Transverse colon (tissue), 4 donors: ENCODE measurements around the gene HORMAD2. TPM values are rescaled to one million over a fixed set of nuclear protein-coding genes. Genes with fewer than 3 reads are reported as not detected.

Source experiments
- DNase-seq: peaks from one replicate; pipeline ENCODE4 v3.0.0-alpha.2; 2019
- H3K27ac ChIP-seq, 4 donors: fragments of 200-600 bp; sonication (generic); 2 replicates each; pipeline ENCODE4 v1.5.1; 2016 to 2018; ENCODE audit warnings: inconsistent platforms in 4 of 4
- H3K27me3 ChIP-seq: fragments of 200-600 bp; sonication (generic); 2 replicates; pipeline ENCODE4 v1.5.1; 2017; ENCODE audit warnings: inconsistent platforms
- H3K36me3 ChIP-seq, 4 donors: fragments of 200-600 bp; sonication (generic); 2 replicates each; pipeline ENCODE4 v1.5.1; 2017 to 2019; ENCODE audit warnings: inconsistent platforms in 4 of 4
- H3K4me1 ChIP-seq, 4 donors: fragments of 200-600 bp; sonication (generic); 2 replicates each; pipeline ENCODE4 v1.5.1; 2017 to 2020; ENCODE audit warnings: inconsistent platforms in 4 of 4
- H3K4me3 ChIP-seq, 4 donors: fragments of 200-600 bp; sonication (generic); 1 replicate in 1 of 4; 2 replicates in 3 of 4; pipeline versions ENCODE4 v1.5.1 to v1.6.1; 2017 to 2019; ENCODE audit warnings: inconsistent platforms in 4 of 4
- H3K9me3 ChIP-seq, 2 donors: fragments of 200-600 bp; sonication (generic); 2 replicates each; pipeline ENCODE4 v1.5.1; 2017 to 2019; ENCODE audit warnings: inconsistent platforms in 2 of 2
- EP300 ChIP-seq: sonication (generic); formaldehyde crosslinking; IDR thresholded peaks from one replicate; pipeline ENCODE4 v1.6.1; 2017; ENCODE audit warnings: antibody characterized with exemption, low read depth
- POLR2A ChIP-seq: fragments of 450-650 bp; IDR thresholded peaks from one replicate; pipeline ENCODE4 v1.6.1; 2016; ENCODE audit warnings: antibody characterized with exemption, mild to moderate bottlenecking, moderate library complexity
- POLR2AphosphoS5 ChIP-seq, 3 donors: sonication (generic); formaldehyde crosslinking; IDR thresholded peaks; one replicate each; pipeline ENCODE4 v1.6.1; 2016; ENCODE audit warnings: antibody characterized with exemption in 3 of 3
- WGBS, 2 donors: methylation state at CpG; one replicate each; pipeline ENCODE4 v1.1.5; 2018; ENCODE audit warnings: low coverage in 1 of 2; 5-methylcytosine and 5-hydroxymethylcytosine counted together
- in situ Hi-C, 4 donors: fragments of 200-750 bp; cut with MboI; loops; one replicate each; pipeline versions ENCODE4 v1.15.0 to v1.15.1; 2017; ENCODE audit warnings: low sequenced_read_pairs in 3 of 4, low pct_ligation_motif_present in 1 of 4, low pct_unique_long_range_greater_than_20kb in 1 of 4
- intact Hi-C: fragments of 100-400 bp; cut with DNase I; formaldehyde crosslinking; loops from one replicate; pipeline ENCODE4 v1.15.1; 2023; ENCODE audit warnings: low total_unique reads
- total RNA-seq, 4 donors: library from RNA; depleted of rRNA; stranded (reverse); fragments of >200 nt; gene quantifications; one replicate each; pipeline ENCODE4 v1.1.0, GENCODE V29; 2016
- TF ChIP-seq, protein P1 (sequence below), 5 experiments: fragments of 200-600 bp in 3 of 5; fragments of 450-650 bp in 2 of 5; sonication (generic) in 3 of 5; IDR thresholded peaks; 1 replicate in 2 of 5; 2 replicates in 3 of 5; pipeline ENCODE4 v1.5.1; 2016 to 2017; ENCODE audit warnings: antibody characterized with exemption in 5 of 5, inconsistent platforms in 3 of 5, mild to moderate bottlenecking in 2 of 5, moderate library complexity in 1 of 5

The HORMAD2 gene
- total RNA-seq, 4 donors from 2014 or later: not detected

DNA sequence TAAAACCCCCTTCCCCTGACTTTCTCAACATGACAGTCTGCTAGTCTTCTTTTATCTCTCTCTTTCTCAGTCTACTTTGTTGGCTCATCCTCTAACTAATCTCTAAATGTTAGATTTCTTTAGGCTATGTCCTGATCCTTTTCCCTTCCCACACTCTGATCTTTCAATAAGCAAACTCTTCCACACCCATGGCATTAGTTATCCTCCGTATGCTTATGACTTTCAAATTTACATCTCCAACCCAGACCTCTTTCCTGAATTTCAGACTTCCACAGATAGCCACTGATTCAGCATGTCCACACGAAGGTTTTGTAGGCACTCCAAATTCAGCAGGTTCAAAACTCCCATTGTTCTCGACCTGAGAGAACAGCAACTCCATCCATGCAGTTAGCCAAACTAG, 90.7 kb downstream of the HORMAD2 start:
- WGBS, 2 donors: 76 to 79% methylated on average over 3 of the region's 3 CpGs
- no peak for DNase-seq
- no peak overlapping the region for H3K4me3 ChIP-seq
- peaks cover 9% of the 10 kb centered on the region for H3K27me3 ChIP-seq
- in situ Hi-C loops: no loop called here
- H3K27ac ChIP-seq: no peak overlapping the region
- intact Hi-C loops: no loop called here
- TF ChIP-seq POLR2A: no peak
- TF ChIP-seq POLR2AphosphoS5 (IDR thresholded peaks at IDR 0.05): no peak
- TF ChIP-seq, protein P1, sequence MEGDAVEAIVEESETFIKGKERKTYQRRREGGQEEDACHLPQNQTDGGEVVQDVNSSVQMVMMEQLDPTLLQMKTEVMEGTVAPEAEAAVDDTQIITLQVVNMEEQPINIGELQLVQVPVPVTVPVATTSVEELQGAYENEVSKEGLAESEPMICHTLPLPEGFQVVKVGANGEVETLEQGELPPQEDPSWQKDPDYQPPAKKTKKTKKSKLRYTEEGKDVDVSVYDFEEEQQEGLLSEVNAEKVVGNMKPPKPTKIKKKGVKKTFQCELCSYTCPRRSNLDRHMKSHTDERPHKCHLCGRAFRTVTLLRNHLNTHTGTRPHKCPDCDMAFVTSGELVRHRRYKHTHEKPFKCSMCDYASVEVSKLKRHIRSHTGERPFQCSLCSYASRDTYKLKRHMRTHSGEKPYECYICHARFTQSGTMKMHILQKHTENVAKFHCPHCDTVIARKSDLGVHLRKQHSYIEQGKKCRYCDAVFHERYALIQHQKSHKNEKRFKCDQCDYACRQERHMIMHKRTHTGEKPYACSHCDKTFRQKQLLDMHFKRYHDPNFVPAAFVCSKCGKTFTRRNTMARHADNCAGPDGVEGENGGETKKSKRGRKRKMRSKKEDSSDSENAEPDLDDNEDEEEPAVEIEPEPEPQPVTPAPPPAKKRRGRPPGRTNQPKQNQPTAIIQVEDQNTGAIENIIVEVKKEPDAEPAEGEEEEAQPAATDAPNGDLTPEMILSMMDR (IDR thresholded peaks at IDR 0.05): no peak
- TF ChIP-seq EP300: no peak
- H3K9me3 ChIP-seq: no peaks in the 10 kb centered on the region
- no peaks in the 10 kb centered on the region for H3K4me1 ChIP-seq
- H3K36me3 ChIP-seq: no peaks in the 10 kb centered on the region

DNA sequence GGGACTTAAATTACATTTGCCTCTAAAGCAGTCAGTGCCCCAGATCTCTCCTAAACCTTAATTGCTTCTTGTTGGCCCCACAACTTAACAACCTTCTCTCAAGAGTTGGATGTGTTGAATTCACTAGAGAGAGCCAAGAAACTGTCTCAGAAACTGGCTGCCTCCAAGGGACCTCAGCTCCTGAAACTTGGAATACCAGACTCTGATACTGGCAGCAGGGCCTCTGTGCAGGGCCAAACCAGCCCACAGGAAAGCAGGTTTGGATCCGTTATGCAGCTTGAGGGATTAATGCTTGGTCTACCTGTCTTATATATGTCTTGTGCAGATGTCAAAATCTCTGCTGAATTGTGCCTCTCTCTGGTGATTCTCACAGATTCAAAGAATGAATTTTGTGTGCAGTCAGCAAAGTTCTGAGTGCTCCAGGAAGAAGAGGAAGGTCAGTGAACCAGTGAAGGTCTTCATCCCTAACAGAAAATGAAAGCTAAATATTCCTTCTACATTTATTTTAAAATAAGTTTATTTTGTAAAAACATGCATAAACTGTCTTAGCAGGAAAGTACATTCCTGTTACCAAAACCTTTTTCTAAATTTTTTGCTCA, 95.5 kb downstream of the HORMAD2 start:
- Histone ChIP-seq H3K27me3 (no peaks in the 10 kb centered on the region), H3K36me3 (no peaks in the 10 kb centered on the region), H3K9me3 (no peaks in the 10 kb centered on the region), H3K27ac (no peak overlapping the region), H3K4me3 (no peak overlapping the region), H3K4me1 (no peaks in the 10 kb centered on the region)
- intact Hi-C loops: loop anchor here (2.0 kb wide), 1 partner anchor 17 kb away; no protein-coding TSS in a partner anchor
- in situ Hi-C loops: no loop called here
- TF ChIP-seq POLR2AphosphoS5 (IDR thresholded peaks at IDR 0.05) (no peak), EP300 (no peak), POLR2A (no peak)
- TF ChIP-seq, protein P1 (IDR thresholded peaks at IDR 0.05): no peak
- 65% methylated on average over 1 of the region's 1 CpG; no CpG with 5 or more reads in 1 of the 2 donors for WGBS, 2 donors
- DNase-seq: no peak

DNA sequence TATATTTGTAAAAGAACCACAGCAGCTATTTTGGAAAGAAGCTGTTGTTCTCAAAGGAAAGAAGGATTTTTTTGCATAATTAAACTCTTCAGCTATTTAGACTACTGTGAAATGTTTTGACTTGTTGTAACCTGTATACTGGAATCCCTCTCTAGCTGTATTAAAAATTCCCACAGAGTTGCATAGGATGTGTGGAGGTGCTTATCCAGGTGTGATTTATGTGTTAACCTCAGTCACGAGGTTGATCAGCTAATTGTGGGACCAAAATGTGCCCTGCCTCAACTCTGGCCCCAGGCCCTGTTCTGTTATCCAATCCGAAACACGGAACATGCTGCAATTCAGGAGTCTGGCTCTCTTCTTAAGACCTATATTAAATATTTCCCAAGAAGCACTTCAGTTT, 96.2 kb downstream of the HORMAD2 start:
- intact Hi-C loops (loop anchor here (2.0 kb wide), 1 partner anchor 16 kb away; no protein-coding TSS in a partner anchor), in situ Hi-C loops (no loop called here)
- Histone ChIP-seq H3K4me1 (no peaks in the 10 kb centered on the region), H3K4me3 (no peak overlapping the region), H3K27ac (no peak overlapping the region), H3K9me3 (no peaks in the 10 kb centered on the region), H3K27me3 (no peaks in the 10 kb centered on the region), H3K36me3 (no peaks in the 10 kb centered on the region)
- no peak for DNase-seq
- WGBS, 2 donors: 78 to 88% methylated on average over 3 of the region's 3 CpGs
- no peak for TF ChIP-seq POLR2A
- no peak for TF ChIP-seq EP300
- TF ChIP-seq POLR2AphosphoS5 (IDR thresholded peaks at IDR 0.05): no peak
- TF ChIP-seq, protein P1 (IDR thresholded peaks at IDR 0.05): no peak

DNA sequence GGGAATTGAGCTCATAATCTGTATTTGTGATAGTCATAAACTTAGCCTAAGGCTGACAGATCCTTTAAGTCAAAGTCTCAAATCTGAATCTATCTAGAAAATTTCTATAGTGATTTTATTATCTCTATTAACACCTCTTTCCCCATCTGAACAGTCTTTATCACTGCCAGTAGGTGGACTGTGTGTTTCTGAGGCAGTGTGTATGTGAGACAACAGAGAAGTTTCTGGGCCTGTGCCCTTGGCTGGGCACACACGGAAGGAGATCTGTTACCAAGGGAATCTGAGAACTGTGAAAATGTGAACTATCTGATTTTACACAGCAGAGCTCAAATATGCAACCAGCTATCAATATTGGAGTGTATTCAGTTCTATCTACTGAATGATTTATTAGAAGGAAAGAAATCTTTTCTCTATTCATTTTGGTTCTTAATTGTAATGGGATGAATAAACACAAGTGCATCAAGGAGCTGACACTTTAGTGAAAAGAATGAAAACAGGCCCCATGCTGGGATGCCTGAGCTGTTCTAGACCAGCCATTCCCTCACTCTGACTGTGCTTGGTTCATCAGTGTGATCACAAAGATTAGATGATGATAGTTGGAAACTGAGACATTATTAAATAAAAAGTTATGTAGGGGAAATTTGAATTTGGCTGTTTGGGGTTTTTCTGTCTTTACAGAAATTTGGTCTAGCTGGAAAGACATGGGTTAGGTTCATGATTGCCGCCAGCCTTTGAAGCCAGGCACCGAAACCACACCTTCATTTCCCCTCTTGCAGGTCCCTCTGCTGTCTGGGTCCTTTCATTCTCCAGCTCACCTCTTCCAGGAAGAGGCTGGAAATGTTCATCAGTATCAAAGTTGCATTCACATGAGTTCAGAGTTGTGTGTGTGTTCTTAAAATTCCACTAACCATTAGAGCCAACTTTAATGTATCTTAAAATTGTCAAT, 98.2 kb downstream of the HORMAD2 start:
- no peaks in the 10 kb centered on the region for H3K36me3 ChIP-seq
- no peak overlapping the region for H3K4me3 ChIP-seq
- no peak for TF ChIP-seq EP300
- no peak for TF ChIP-seq POLR2A
- 81% methylated on average over 3 of the region's 3 CpGs; no CpG with 5 or more reads in 1 of the 2 donors for WGBS, 2 donors
- H3K27me3 ChIP-seq: no peaks in the 10 kb centered on the region
- no peak for DNase-seq
- H3K4me1 ChIP-seq: peaks cover 0 to 8% (median 0%) of the 10 kb centered on the region in 4 donors
- intact Hi-C loops (no loop called here), in situ Hi-C loops (no loop called here)
- H3K27ac ChIP-seq: no peak overlapping the region
- no peaks in the 10 kb centered on the region for H3K9me3 ChIP-seq
